Body of pancreas (tissue), 4 donors: ENCODE results near the gene DMRT1.

Source experiments
- CTCF ChIP-seq, 7 experiments: fragments of 450-650 bp in 4 of 7; fragments of 200-600 bp in 3 of 7; sonication (generic) in 3 of 7; IDR thresholded peaks; one replicate each; pipeline ENCODE4 v1.5.1; 2016 to 2019; ENCODE audit warnings: antibody characterized with exemption in 7 of 7
- POLR2A ChIP-seq, 3 donors: fragments of 450-650 bp; IDR thresholded peaks; one replicate each; pipeline ENCODE4 v1.6.1; 2016; ENCODE audit warnings: antibody characterized with exemption in 3 of 3, mild to moderate bottlenecking in 2 of 3

GRCh38 chr9:852539-852938 lies 11.0 kb downstream of the DMRT1 start:
- TF ChIP-seq CTCF (IDR thresholded peaks at IDR 0.05) (no peak), POLR2A (IDR thresholded peaks at IDR 0.05) (no peak)
